DOHH2 (cell line): ENCODE measurements around the gene PCDHGA12.

Source experiments
- H3F3A ChIP-seq: fragments of 200-600 bp; sonication (generic), shearing (Covaris generic); 2 replicates; pipeline ENCODE4 v1.6.0; 2016; ENCODE audit warnings: antibody characterized with exemption, mild to moderate bottlenecking; ENCODE audit not compliant: control insufficient read depth, insufficient read depth
- H3K27ac ChIP-seq: fragments of 200-600 bp; sonication (generic); 2 replicates; pipeline ENCODE4 v1.5.1; 2014; ENCODE audit warnings: low read depth, mild to moderate bottlenecking, low read length, moderate library complexity
- H3K27me3 ChIP-seq: fragments of 200-600 bp; sonication (generic); 2 replicates; pipeline ENCODE4 v1.6.1; 2014; ENCODE audit warnings: mild to moderate bottlenecking, low read length, mixed read lengths; ENCODE audit not compliant: control insufficient read depth
- H3K36me3 ChIP-seq: fragments of 200-600 bp; sonication (generic); 2 replicates; pipeline ENCODE4 v1.6.1; 2014; ENCODE audit warnings: mild to moderate bottlenecking, low read length, moderate library complexity, mixed read lengths; ENCODE audit not compliant: control insufficient read depth
- H3K4me1 ChIP-seq: fragments of 200-600 bp; sonication (generic); 2 replicates; pipeline ENCODE4 v1.6.1; 2014; ENCODE audit warnings: mild to moderate bottlenecking, low read length, mixed read lengths; ENCODE audit not compliant: control insufficient read depth
- H3K4me2 ChIP-seq: fragments of 200-600 bp; sonication (generic); 2 replicates; pipeline ENCODE4 v1.6.0; 2014; ENCODE audit warnings: mild to moderate bottlenecking, low read length, moderate library complexity
- H3K4me3 ChIP-seq: fragments of 200-600 bp; sonication (generic); 2 replicates; pipeline ENCODE4 v1.5.1; 2014; ENCODE audit warnings: mild to moderate bottlenecking, low read length, mixed read lengths
- H3K79me2 ChIP-seq: fragments of 200-600 bp; sonication (generic); 2 replicates; pipeline ENCODE4 v1.6.1; 2014; ENCODE audit warnings: mild to moderate bottlenecking, low read length, mixed read lengths; ENCODE audit not compliant: control insufficient read depth
- H3K9me2 ChIP-seq: fragments of 200-600 bp; sonication (generic); replicated peaks from 2 replicates; pipeline ENCODE4 v1.6.1; 2014; ENCODE audit warnings: mild to moderate bottlenecking, low read length, mixed read lengths; ENCODE audit not compliant: control insufficient read depth
- H3K9me3 ChIP-seq: fragments of 200-600 bp; sonication (generic); 2 replicates; pipeline ENCODE4 v1.6.1; 2014; ENCODE audit warnings: antibody characterized with exemption, low read length, mixed read lengths; ENCODE audit not compliant: control insufficient read depth, insufficient read depth
- H4K20me1 ChIP-seq: fragments of 200-600 bp; sonication (generic); 2 replicates; pipeline ENCODE4 v1.6.0; 2014; ENCODE audit warnings: low read depth, mild to moderate bottlenecking, antibody characterized with exemption, low read length, moderate library complexity; ENCODE audit not compliant: control insufficient read depth, insufficient read depth
- EZH2phosphoT487 ChIP-seq: fragments of 200-600 bp; sonication (generic); IDR thresholded peaks from 2 replicates; pipeline ENCODE4 v1.6.1; 2017; ENCODE audit warnings: borderline replicate concordance, mild to moderate bottlenecking, antibody characterized with exemption, low read length, moderate library complexity, mixed read lengths
- TF ChIP-seq, protein P1 (sequence below): fragments of 200-600 bp; sonication (generic); IDR thresholded peaks from one replicate; pipeline ENCODE4 v1.5.1; 2014; ENCODE audit warnings: antibody characterized with exemption, mild to moderate bottlenecking, low read depth, low read length; ENCODE audit not compliant: poor library complexity, severe bottlenecking

PCDHGA12 gene

GRCh38 chr5:141475625-141476131 is 45.4 kb downstream of the PCDHGA12 start, which contains the start of gene PCDHGC3:
Gene PCDHGC3, plus strand, starts transcription at chr5:141475966. Its CDS starts 151 bp downstream, at chr5:141476117.
- peaks cover 9% of the 10 kb centered on the region; the same call in 1 of the 2 replicates for H3F3A ChIP-seq
- peaks cover 51% of the 10 kb centered on the region for H3K79me2 ChIP-seq
- TF ChIP-seq, protein P1, sequence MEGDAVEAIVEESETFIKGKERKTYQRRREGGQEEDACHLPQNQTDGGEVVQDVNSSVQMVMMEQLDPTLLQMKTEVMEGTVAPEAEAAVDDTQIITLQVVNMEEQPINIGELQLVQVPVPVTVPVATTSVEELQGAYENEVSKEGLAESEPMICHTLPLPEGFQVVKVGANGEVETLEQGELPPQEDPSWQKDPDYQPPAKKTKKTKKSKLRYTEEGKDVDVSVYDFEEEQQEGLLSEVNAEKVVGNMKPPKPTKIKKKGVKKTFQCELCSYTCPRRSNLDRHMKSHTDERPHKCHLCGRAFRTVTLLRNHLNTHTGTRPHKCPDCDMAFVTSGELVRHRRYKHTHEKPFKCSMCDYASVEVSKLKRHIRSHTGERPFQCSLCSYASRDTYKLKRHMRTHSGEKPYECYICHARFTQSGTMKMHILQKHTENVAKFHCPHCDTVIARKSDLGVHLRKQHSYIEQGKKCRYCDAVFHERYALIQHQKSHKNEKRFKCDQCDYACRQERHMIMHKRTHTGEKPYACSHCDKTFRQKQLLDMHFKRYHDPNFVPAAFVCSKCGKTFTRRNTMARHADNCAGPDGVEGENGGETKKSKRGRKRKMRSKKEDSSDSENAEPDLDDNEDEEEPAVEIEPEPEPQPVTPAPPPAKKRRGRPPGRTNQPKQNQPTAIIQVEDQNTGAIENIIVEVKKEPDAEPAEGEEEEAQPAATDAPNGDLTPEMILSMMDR: peak; percentile 55
- no peak for TF ChIP-seq EZH2phosphoT487

GRCh38 chr5:141476132-141476911 is 46.0 kb downstream of the PCDHGA12 start:
- Histone ChIP-seq H3K4me3 (peak overlapping the region; percentile 90), H3K36me3 (peaks cover 51% of the 10 kb centered on the region), H3K9me2 (no peaks in the 10 kb centered on the region), H3K27ac (peak overlapping the region; percentile 50), H3K79me2 (peaks cover 58% of the 10 kb centered on the region), H3K9me3 (no peaks in the 10 kb centered on the region), H3K27me3 (no peaks in the 10 kb centered on the region), H3F3A (peaks cover 13% of the 10 kb centered on the region; the same call in 1 of the 2 replicates), H4K20me1 (0 out of 2 replicates have a peak, but pooled peaks cover 7% of the 10 kb centered on the region), H3K4me2 (peak overlapping the region; percentile 96), H3K4me1 (peaks cover 52% of the 10 kb centered on the region)
- TF ChIP-seq EZH2phosphoT487: no peak
- TF ChIP-seq, protein P1: no peak

More at GRCh38 chr5:141475625-141476131, 45.4 kb downstream of the PCDHGA12 start, which contains the start of gene PCDHGC3:
- peak within 1 kb of the TSS; percentile 90 for H3K4me3 ChIP-seq
- H3K27me3 ChIP-seq: no peaks in the 10 kb centered on the region
- H3K4me2 ChIP-seq: peak within 1 kb of the TSS; percentile 96
- H3K4me1 ChIP-seq: peaks cover 45% of the 10 kb centered on the region
- 0 out of 2 replicates have a peak, but pooled peaks cover 7% of the 10 kb centered on the region for H4K20me1 ChIP-seq
- H3K36me3 ChIP-seq: peaks cover 46% of the 10 kb centered on the region
- no peaks in the 10 kb centered on the region for H3K9me2 ChIP-seq
- H3K27ac ChIP-seq: peak within 1 kb of the TSS; percentile 50
- no peaks in the 10 kb centered on the region for H3K9me3 ChIP-seq

DNA sequence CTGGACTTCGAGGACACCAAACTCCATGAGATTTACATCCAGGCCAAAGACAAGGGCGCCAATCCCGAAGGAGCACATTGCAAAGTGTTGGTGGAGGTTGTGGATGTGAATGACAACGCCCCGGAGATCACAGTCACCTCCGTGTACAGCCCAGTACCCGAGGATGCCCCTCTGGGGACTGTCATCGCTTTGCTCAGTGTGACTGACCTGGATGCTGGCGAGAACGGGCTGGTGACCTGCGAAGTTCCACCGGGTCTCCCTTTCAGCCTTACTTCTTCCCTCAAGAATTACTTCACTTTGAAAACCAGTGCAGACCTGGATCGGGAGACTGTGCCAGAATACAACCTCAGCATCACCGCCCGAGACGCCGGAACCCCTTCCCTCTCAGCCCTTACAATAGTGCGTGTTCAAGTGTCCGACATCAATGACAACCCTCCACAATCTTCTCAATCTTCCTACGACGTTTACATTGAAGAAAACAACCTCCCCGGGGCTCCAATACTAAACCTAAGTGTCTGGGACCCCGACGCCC is 46.8 kb downstream of the PCDHGA12 start:
- Histone ChIP-seq H3K4me1 (peaks cover 60% of the 10 kb centered on the region), H3K9me2 (no peaks in the 10 kb centered on the region), H3K4me2 (peak overlapping the region; percentile 96), H3K79me2 (peaks cover 66% of the 10 kb centered on the region), H3K36me3 (peaks cover 56% of the 10 kb centered on the region), H3K9me3 (no peaks in the 10 kb centered on the region), H3K27ac (peak overlapping the region; percentile 50), H3K4me3 (peak overlapping the region; percentile 90), H3F3A (peaks cover 13% of the 10 kb centered on the region; the same call in 1 of the 2 replicates), H3K27me3 (no peaks in the 10 kb centered on the region), H4K20me1 (0 out of 2 replicates have a peak, but pooled peaks cover 7% of the 10 kb centered on the region)
- TF ChIP-seq EZH2phosphoT487: no peak
- TF ChIP-seq, protein P1: no peak
